Tongue (tissue), 2 donors: ENCODE data around the gene MCF2L2. TPM values are rescaled to one million over a fixed set of nuclear protein-coding genes. Genes with fewer than 3 reads are reported as not detected.

Experiments used
- DNase-seq: peaks from one replicate; pipeline ENCODE4 v3.0.0-alpha.2; 2015
- total RNA-seq: library from RNA; depleted of rRNA; stranded (reverse); fragments of >200 nt; gene quantifications from one replicate; pipeline ENCODE4 v1.2.3, GENCODE V29; 2014

The MCF2L2 gene
- total RNA-seq, 1 donor from 2014 or later, result 2.6 TPM

GRCh38 chr3:183369117-183369516 lies 59.3 kb downstream of the MCF2L2 start:
- no peak for DNase-seq

- no peak for DNase-seq
Observed at GRCh38 chr3:183360971-183361624, 67.3 kb downstream of the MCF2L2 start.

- DNase-seq, result no peak
Observed at GRCh38 chr3:183359036-183359435, 69.4 kb downstream of the MCF2L2 start.

- DNase-seq, result no peak
Observed at GRCh38 chr3:183357564-183358079, 70.8 kb downstream of the MCF2L2 start.

- no peak for DNase-seq
Observed at GRCh38 chr3:183356920-183357319, 71.5 kb downstream of the MCF2L2 start.

- DNase-seq, result no peak
Observed at GRCh38 chr3:183354874-183355273, 73.5 kb downstream of the MCF2L2 start.

GRCh38 chr3:183354325-183354831 lies 74.0 kb downstream of the MCF2L2 start:
- no peak for DNase-seq

- DNase-seq, result no peak
Observed at GRCh38 chr3:183353421-183353820, 75.0 kb downstream of the MCF2L2 start.

GRCh38 chr3:183350164-183350563 lies 78.3 kb downstream of the MCF2L2 start:
- no peak for DNase-seq

GRCh38 chr3:183349421-183350157 lies 78.8 kb downstream of the MCF2L2 start:
- DNase-seq, result no peak

GRCh38 chr3:183342824-183343223 lies 85.6 kb downstream of the MCF2L2 start:
- no peak for DNase-seq

GRCh38 chr3:183341545-183342288 lies 86.7 kb downstream of the MCF2L2 start:
- DNase-seq, result no peak

- no peak for DNase-seq
Observed at GRCh38 chr3:183340222-183340621, 88.2 kb downstream of the MCF2L2 start.

GRCh38 chr3:183339461-183340086 lies 88.8 kb downstream of the MCF2L2 start:
- DNase-seq, result no peak

- no peak for DNase-seq
Observed at GRCh38 chr3:183338520-183338919, 89.9 kb downstream of the MCF2L2 start.

GRCh38 chr3:183332487-183332886 lies 95.9 kb downstream of the MCF2L2 start:
- DNase-seq, result no peak

GRCh38 chr3:183331498-183331897 lies 96.9 kb downstream of the MCF2L2 start:
- no peak for DNase-seq

GRCh38 chr3:183330881-183331280 lies 97.5 kb downstream of the MCF2L2 start:
- DNase-seq, result no peak

GRCh38 chr3:183329543-183329942 lies 98.9 kb downstream of the MCF2L2 start:
- no peak for DNase-seq

- DNase-seq, result no peak
Observed at GRCh38 chr3:183328823-183329222, 99.6 kb downstream of the MCF2L2 start.

GRCh38 chr3:183328164-183328563 lies 100.3 kb downstream of the MCF2L2 start:
- no peak for DNase-seq

GRCh38 chr3:183327343-183327742 lies 101.1 kb downstream of the MCF2L2 start:
- no peak for DNase-seq
